PC-3 (cell line): Measurements from ENCODE around the gene ZNF479.

Source experiments
- CTCF ChIP-seq: fragments of 300-600 bp; sonication (generic); conservative IDR thresholded peaks from 2 replicates; pipeline ENCODE4 v1.5.1; 2017; ENCODE audit warnings: antibody characterized with exemption, low read depth, mild to moderate bottlenecking, low read length
- EZH2phosphoT487 ChIP-seq: fragments of 300-600 bp; sonication (generic); IDR thresholded peaks from 2 replicates; pipeline ENCODE4 v1.6.1; 2018; ENCODE audit warnings: mild to moderate bottlenecking, antibody characterized with exemption, low read length, borderline replicate concordance

GRCh38 chr7:57182031-57182430, 49.8 kb upstream of the ZNF479 start:
- TF ChIP-seq CTCF (no peak), EZH2phosphoT487 (no peak)
